Esophagus squamous epithelium (tissue), 4 donors: ENCODE data around the gene ZNF862.

Experiments
- CTCF ChIP-seq, 6 experiments: fragments of 450-650 bp in 4 of 6; fragments of 200-600 bp in 2 of 6; sonication (generic) in 2 of 6; IDR thresholded peaks; one replicate each; pipeline ENCODE4 v1.5.1; 2016 to 2019; ENCODE audit warnings: antibody characterized with exemption in 6 of 6, mild to moderate bottlenecking in 4 of 6, moderate library complexity in 4 of 6
- POLR2A ChIP-seq, 4 donors: fragments of 450-650 bp; IDR thresholded peaks; one replicate each; pipeline ENCODE4 v1.6.1; 2017; ENCODE audit warnings: antibody characterized with exemption in 4 of 4, mild to moderate bottlenecking in 4 of 4, moderate library complexity in 3 of 4

GRCh38 chr7:149824301-149824741 lies 13.9 kb upstream of the ZNF862 start:
- TF ChIP-seq CTCF (IDR thresholded peaks at IDR 0.05) (no peak), POLR2A (IDR thresholded peaks at IDR 0.05) (no peak)
